Activated CD8-positive, alpha-beta T cell treated with anti-CD3 and anti-CD28 coated beads for 36 hours (primary cell): ENCODE measurements around the gene ANKRD13A. TPM values are rescaled to one million over a fixed set of nuclear protein-coding genes. Genes with fewer than 3 reads are reported as not detected.
A peak's percentile ranks its signal among the peaks of the same experiment; 100 is the strongest.

Experiments
- ATAC-seq: fragments of 200-7000 bp; cut with Tn5 transposase; one replicate; pipeline ENCODE4 v1.10.0; 2021; ENCODE audit warnings: mild to moderate bottlenecking, moderate library complexity
- CTCF ChIA-PET: fragments of 350-600 bp; sonication (Branson Sonifier 250); formaldehyde crosslinking; loops from one replicate; lab custom pipeline; 2021; ENCODE audit warnings: antibody characterized with exemption; lab: Charles Lee
- POLR2A ChIA-PET: fragments of 350-600 bp; sonication (Branson Sonifier 250); formaldehyde crosslinking; loops from one replicate; lab custom pipeline; 2021; ENCODE audit warnings: antibody characterized with exemption; lab: Charles Lee
- DNase-seq: peaks from one replicate; pipeline ENCODE4 v3.0.0-alpha.2; 2020
- H3K27ac Mint-ChIP-seq: one replicate; pipeline ENCODE4 v1.8.0; 2021; ENCODE audit warnings: mild to moderate bottlenecking, mixed read lengths
- H3K27me3 Mint-ChIP-seq: one replicate; pipeline ENCODE4 v1.8.0; 2021; ENCODE audit warnings: mixed read lengths
- H3K36me3 Mint-ChIP-seq: one replicate; pipeline ENCODE4 v1.8.0; 2021; ENCODE audit warnings: low read depth, mixed read lengths
- H3K4me1 Mint-ChIP-seq: one replicate; pipeline ENCODE4 v1.8.0; 2021; ENCODE audit warnings: low read depth, mixed read lengths
- H3K4me3 Mint-ChIP-seq: one replicate; pipeline ENCODE4 v1.8.0; 2021; ENCODE audit warnings: mild to moderate bottlenecking, moderate library complexity, mixed read lengths
- H3K9me3 Mint-ChIP-seq: one replicate; pipeline ENCODE4 v1.8.0; 2021; ENCODE audit warnings: mixed read lengths
- intact Hi-C: fragments of 100-400 bp; cut with micrococcal nuclease; formaldehyde crosslinking; loops from one replicate; pipeline ENCODE4 v1.10.0; 2022
- total RNA-seq, 2 experiments: library from RNA; stranded (reverse); gene quantifications; one replicate each; pipeline ENCODE4 v1.2.3, GENCODE V29; 2021
- TF ChIP-seq, protein P1 (sequence below): fragments of 200-600 bp; IDR thresholded peaks from one replicate; pipeline ENCODE4 v1.8.0; 2022; ENCODE audit warnings: antibody characterized with exemption, mild to moderate bottlenecking

The ANKRD13A gene
- total RNA-seq, 2 experiments from 2014 or later = 33.4 to 37.5 TPM

DNA sequence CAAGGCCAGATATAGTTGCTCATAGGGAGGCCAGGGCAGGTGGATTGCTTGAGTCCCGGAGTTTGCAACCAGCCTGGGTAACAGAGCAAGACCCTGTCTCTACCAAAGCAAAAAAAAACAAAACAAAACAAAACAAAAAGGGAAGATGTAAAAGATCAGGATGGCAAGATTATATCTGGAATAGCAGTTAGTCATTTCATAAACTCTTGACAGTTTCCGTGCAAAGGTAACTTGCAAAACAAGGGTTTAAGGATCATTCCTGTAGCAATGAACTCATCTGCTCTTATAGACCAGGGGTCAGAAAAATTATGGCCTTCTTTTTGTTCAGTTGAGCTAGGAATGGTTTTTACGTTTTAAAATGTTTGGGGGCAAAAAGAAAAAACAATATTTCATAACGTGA is 32.7 kb upstream of the ANKRD13A start:
- CTCF ChIA-PET = no interaction called here
- Mint-ChIP-seq H3K27ac (no peak overlapping the region), H3K4me1 (peaks cover 11% of the 10 kb centered on the region), H3K9me3 (no peaks in the 10 kb centered on the region), H3K4me3 (no peak overlapping the region), H3K36me3 (peaks cover 36% of the 10 kb centered on the region), H3K27me3 (no peaks in the 10 kb centered on the region)
- ATAC-seq = no peak
- POLR2A ChIA-PET = interaction anchor here (0.6 to 1.3 kb wide), 2 partner anchors 13 to 371 kb away, joined by 3 to 4 read pairs; no protein-coding TSS in a partner anchor
- TF ChIP-seq, protein P1, sequence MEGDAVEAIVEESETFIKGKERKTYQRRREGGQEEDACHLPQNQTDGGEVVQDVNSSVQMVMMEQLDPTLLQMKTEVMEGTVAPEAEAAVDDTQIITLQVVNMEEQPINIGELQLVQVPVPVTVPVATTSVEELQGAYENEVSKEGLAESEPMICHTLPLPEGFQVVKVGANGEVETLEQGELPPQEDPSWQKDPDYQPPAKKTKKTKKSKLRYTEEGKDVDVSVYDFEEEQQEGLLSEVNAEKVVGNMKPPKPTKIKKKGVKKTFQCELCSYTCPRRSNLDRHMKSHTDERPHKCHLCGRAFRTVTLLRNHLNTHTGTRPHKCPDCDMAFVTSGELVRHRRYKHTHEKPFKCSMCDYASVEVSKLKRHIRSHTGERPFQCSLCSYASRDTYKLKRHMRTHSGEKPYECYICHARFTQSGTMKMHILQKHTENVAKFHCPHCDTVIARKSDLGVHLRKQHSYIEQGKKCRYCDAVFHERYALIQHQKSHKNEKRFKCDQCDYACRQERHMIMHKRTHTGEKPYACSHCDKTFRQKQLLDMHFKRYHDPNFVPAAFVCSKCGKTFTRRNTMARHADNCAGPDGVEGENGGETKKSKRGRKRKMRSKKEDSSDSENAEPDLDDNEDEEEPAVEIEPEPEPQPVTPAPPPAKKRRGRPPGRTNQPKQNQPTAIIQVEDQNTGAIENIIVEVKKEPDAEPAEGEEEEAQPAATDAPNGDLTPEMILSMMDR = no peak
- DNase-seq = no peak
- intact Hi-C loops = no loop called here

DNA sequence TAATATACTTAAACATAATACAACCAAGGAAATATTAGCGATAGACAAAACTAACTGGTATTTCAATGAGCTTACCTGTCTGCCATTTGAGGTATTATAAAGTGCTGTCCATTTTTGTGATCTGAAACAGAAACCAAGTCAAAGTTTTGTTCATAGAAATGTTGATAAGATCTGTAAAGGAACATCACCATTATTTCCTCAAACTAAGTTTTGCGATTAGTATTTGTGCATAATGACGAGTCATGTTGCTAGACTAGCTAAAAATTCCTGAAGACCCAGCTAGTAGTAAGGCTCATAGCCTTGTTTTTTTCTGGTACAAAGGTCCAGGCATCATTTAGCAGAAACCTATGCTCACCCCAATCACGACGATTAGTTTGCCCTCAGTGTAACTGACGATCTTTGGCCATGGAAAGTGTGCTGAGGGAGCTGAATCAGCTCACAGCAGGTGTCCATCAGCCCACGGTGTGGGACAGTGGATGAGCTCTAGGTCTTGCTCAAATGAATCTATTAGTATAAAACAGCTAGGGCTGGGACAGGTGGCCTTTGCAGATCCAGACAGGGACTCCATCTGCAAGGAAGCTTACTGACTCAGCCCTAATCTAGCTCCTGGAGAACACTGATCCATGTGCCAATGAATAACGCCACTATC is 31.7 kb upstream of the ANKRD13A start:
- ATAC-seq (peak; percentile 42), DNase-seq (peak; percentile 9)
- Mint-ChIP-seq H3K36me3 (peaks cover 39% of the 10 kb centered on the region), H3K4me1 (peaks cover 14% of the 10 kb centered on the region), H3K27me3 (no peaks in the 10 kb centered on the region), H3K9me3 (no peaks in the 10 kb centered on the region), H3K4me3 (no peak overlapping the region), H3K27ac (peak overlapping the region; percentile 42)
- CTCF ChIA-PET = interaction anchor here (0.9 to 1.4 kb wide), 5 partner anchors 9 to 464 kb away, joined by 3 to 4 read pairs (median 3); no protein-coding TSS in a partner anchor
- TF ChIP-seq, protein P1 = no peak
- POLR2A ChIA-PET = interaction anchor here (0.7 to 0.9 kb wide), 2 partner anchors 10 to 31 kb away, joined by 3 read pairs; partner anchors contain the start of gene ANKRD13A
- intact Hi-C loops = no loop called here

DNA sequence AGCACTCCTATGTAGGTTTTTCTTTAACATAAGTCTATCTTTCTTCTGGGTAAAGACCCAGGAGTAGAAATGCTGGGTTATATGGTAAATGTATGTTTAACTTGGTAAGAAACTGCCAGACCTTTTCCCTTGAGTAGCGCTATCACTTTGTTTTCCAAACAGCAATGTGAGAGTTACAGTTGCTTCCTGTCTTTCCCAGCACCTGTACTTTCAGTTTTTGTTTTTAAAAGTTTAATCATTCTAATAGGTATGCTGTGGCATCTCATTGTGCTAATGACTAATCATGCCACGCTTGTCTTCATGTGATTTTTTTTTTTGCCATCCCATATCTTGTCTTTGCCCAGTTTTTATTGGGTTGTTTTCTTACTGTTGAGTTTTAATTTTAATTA is 31.2 kb upstream of the ANKRD13A start:
- Mint-ChIP-seq H3K4me3 (no peak overlapping the region), H3K9me3 (no peaks in the 10 kb centered on the region), H3K27ac (peak overlapping the region; percentile 42), H3K27me3 (no peaks in the 10 kb centered on the region), H3K4me1 (peaks cover 16% of the 10 kb centered on the region), H3K36me3 (peaks cover 43% of the 10 kb centered on the region)
- no peak for DNase-seq
- intact Hi-C loops = no loop called here
- ChIA-PET POLR2A (no interaction called here), CTCF (interaction anchor here (0.9 to 1.4 kb wide), 5 partner anchors 9 to 463 kb away, joined by 3 to 4 read pairs (median 3); no protein-coding TSS in a partner anchor)
- TF ChIP-seq, protein P1 = no peak
- peak; percentile 65 for ATAC-seq

DNA sequence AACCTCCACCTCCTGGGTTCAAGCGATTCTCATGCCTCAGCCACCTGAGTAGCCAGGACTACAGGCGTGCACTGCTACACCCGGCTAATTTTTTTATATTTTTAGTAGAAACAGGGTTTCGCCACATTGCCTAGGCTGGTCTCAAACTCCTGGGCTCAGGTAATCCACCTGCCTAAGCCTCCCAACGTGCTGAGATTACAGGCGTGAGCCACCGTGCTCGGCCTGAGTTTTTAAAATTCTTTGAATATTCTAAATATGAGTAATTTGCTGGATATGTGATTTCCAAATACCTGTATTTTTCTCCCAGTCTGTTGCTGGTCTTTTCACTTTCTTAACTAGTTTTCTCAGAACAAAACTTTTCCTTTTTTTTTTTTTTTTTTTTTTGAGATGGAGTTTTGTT is 30.4 kb upstream of the ANKRD13A start:
- ATAC-seq = no peak
- TF ChIP-seq, protein P1 = no peak
- intact Hi-C loops = no loop called here
- H3K4me1 Mint-ChIP-seq = peaks cover 24% of the 10 kb centered on the region
- DNase-seq = no peak
- CTCF ChIA-PET = no interaction called here
- no peak overlapping the region for H3K4me3 Mint-ChIP-seq
- no peak overlapping the region for H3K27ac Mint-ChIP-seq
- peaks cover 2% of the 10 kb centered on the region for H3K9me3 Mint-ChIP-seq
- POLR2A ChIA-PET = no interaction called here
- peaks cover 51% of the 10 kb centered on the region for H3K36me3 Mint-ChIP-seq
- H3K27me3 Mint-ChIP-seq = no peaks in the 10 kb centered on the region

DNA sequence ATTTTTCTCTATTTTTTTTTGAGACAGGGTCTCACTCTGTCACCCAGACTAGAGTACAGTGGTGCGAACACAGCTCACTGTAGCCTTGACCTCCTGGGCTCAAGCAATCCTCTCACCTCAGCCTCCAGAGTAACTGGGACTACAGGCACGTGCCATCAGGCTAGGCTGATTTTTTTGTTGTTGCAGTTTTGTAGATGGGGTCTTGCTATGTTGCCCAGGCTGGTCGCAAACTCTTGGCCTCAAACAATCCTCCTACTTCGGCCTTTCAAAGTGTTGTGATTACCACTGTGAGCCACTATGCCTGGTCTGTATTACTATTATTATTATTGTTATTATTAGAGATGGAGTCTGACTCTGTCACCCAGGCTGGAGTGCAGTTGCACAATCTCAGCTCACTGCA is 26.4 kb upstream of the ANKRD13A start:
- Mint-ChIP-seq H3K9me3 (peaks cover 6% of the 10 kb centered on the region), H3K4me3 (no peak overlapping the region), H3K4me1 (peaks cover 26% of the 10 kb centered on the region), H3K27ac (peak overlapping the region; percentile 82), H3K27me3 (no peaks in the 10 kb centered on the region), H3K36me3 (peaks cover 61% of the 10 kb centered on the region)
- ATAC-seq = no peak
- ChIA-PET CTCF (interaction anchor here (0.7 to 1.3 kb wide), 2 partner anchors 12 to 16 kb away, joined by 3 read pairs; no protein-coding TSS in a partner anchor), POLR2A (interaction anchor here (0.9 kb wide), 1 partner anchor 34 kb away, joined by 4 read pairs; no protein-coding TSS in a partner anchor)
- intact Hi-C loops = loop anchor here (5.0 kb wide), 1 partner anchor 34 kb away; no protein-coding TSS in a partner anchor
- DNase-seq = no peak
- TF ChIP-seq, protein P1 = no peak
